GM18858 (cell line): Measurements from ENCODE around the gene CS.
A peak's percentile ranks its signal among the peaks of the same experiment; 100 is the strongest.
"Not testable (repeated sequence)": the region's sequence is repeated elsewhere in the genome, so short reads cannot be mapped to it uniquely, and the experiment has no call there.

Source experiments
- ATAC-seq: cut with Tn5 transposase; IDR thresholded peaks from one replicate; pipeline ENCODE4 v1.9.1; 2021; ENCODE audit not compliant: unreplicated experiment

CS gene

GRCh38 chr12:56321610-56322009, 21.5 kb upstream of the CS start:
- not testable (repeated sequence) for ATAC-seq

- no peak for ATAC-seq
Observed at GRCh38 chr12:56321027-56321426, 20.9 kb upstream of the CS start.

GRCh38 chr12:56317675-56318074, 17.5 kb upstream of the CS start:
- ATAC-seq, result no peak

- ATAC-seq, result peak; percentile 79
Observed at GRCh38 chr12:56315622-56316473, 15.7 kb upstream of the CS start, which contains the start of gene CNPY2. CNPY2 (minus strand) TSS chr12:56315988; CDS start chr12:56315217, 771 bp downstream.

- ATAC-seq, result no peak
Observed at GRCh38 chr12:56315249-56315621, 15.1 kb upstream of the CS start.

- no peak for ATAC-seq
Observed at GRCh38 chr12:56311003-56311402, 10.9 kb upstream of the CS start.

- no peak for ATAC-seq
Observed at GRCh38 chr12:56308714-56309113, 8.6 kb upstream of the CS start.

GRCh38 chr12:56307221-56307965, 7.3 kb upstream of the CS start:
- no peak for ATAC-seq

GRCh38 chr12:56304872-56305590, 4.9 kb upstream of the CS start:
- ATAC-seq, result no peak

- no peak for ATAC-seq
Observed at GRCh38 chr12:56304276-56304675, 4.1 kb upstream of the CS start.

GRCh38 chr12:56300644-56301464, 724 bp upstream of the CS start:
- ATAC-seq, result no peak

- no peak for ATAC-seq
Observed at GRCh38 chr12:56299308-56299852, 750 bp downstream of the CS start.

- no peak for ATAC-seq
Observed at GRCh38 chr12:56298828-56299227, 1.3 kb downstream of the CS start.

- ATAC-seq, result no peak
Observed at GRCh38 chr12:56297400-56297799, 2.7 kb downstream of the CS start.

GRCh38 chr12:56296295-56296694, 3.8 kb downstream of the CS start:
- ATAC-seq, result no peak

GRCh38 chr12:56293795-56294194, 6.3 kb downstream of the CS start:
- no peak for ATAC-seq

- ATAC-seq, result no peak
Observed at GRCh38 chr12:56288705-56289387, 11.3 kb downstream of the CS start.

- no peak for ATAC-seq
Observed at GRCh38 chr12:56286044-56286830, 13.9 kb downstream of the CS start.

- ATAC-seq, result not testable (repeated sequence)
Observed at GRCh38 chr12:56284263-56284662, 15.9 kb downstream of the CS start.
